Left ventricle myocardium inferior (tissue), 1 donor: ENCODE data around the gene TBCA. TPM values are rescaled to one million over a fixed set of nuclear protein-coding genes. Genes with fewer than 3 reads are reported as not detected.
"Not testable (repeated sequence)": the region's sequence is repeated elsewhere in the genome, so short reads cannot be mapped to it uniquely, and the experiment has no call there.

Experiments used
- DNase-seq: peaks from one replicate; pipeline ENCODE4 v3.0.0-alpha.2; 2020
- H3K27ac ChIP-seq: fragments of 200-600 bp; replicated peaks from 2 replicates; pipeline ENCODE4 v1.8.0; 2021
- H3K27me3 ChIP-seq: fragments of 200-600 bp; 2 replicates; pipeline ENCODE4 v1.8.0; 2021; ENCODE audit warnings: low read depth
- H3K36me3 ChIP-seq: fragments of 200-600 bp; 2 replicates; pipeline ENCODE4 v1.8.0; 2021
- H3K4me1 ChIP-seq: fragments of 200-600 bp; 2 replicates; pipeline ENCODE4 v1.8.0; 2021
- H3K4me3 ChIP-seq: fragments of 200-600 bp; 2 replicates; pipeline ENCODE4 v1.8.0; 2021; ENCODE audit warnings: mild to moderate bottlenecking, moderate library complexity
- H3K9me3 ChIP-seq: fragments of 200-600 bp; replicated peaks from 2 replicates; pipeline ENCODE4 v1.8.0; 2021
- CTCF ChIP-seq: fragments of 200-600 bp; IDR thresholded peaks from 2 replicates; pipeline ENCODE4 v1.8.0; 2021; ENCODE audit warnings: antibody characterized with exemption, mild to moderate bottlenecking, borderline replicate concordance
- intact Hi-C: fragments of 100-400 bp; cut with micrococcal nuclease; formaldehyde crosslinking; loops from one replicate; pipeline ENCODE4 v1.11.0; 2022
- total RNA-seq: library from RNA; stranded (reverse); fragmentation: NEBNext Ultra II Directional; extraction: Animal tissue kit (Norgen Biotek cat#: 25700); gene quantifications from one replicate; pipeline ENCODE4 v1.2.1, GENCODE V29; 2021
- donor health status: DM: no; HTN: yes; CAD: no; lungs with severe emphysema.

Gene TBCA
- total RNA-seq, 1 donor from 2014 or later = 147 TPM

GRCh38 chr5:77758141-77758938 is 17.8 kb downstream of the TBCA start:
- TF ChIP-seq CTCF = no peak
- Histone ChIP-seq H3K4me1 (peaks cover 22% of the 10 kb centered on the region), H3K36me3 (no peaks in the 10 kb centered on the region), H3K27ac (no peak overlapping the region), H3K27me3 (no peaks in the 10 kb centered on the region), H3K9me3 (peaks cover 2% of the 10 kb centered on the region), H3K4me3 (no peak overlapping the region)
- intact Hi-C loops = no loop called here
- no peak for DNase-seq

- no peak for TF ChIP-seq CTCF
- intact Hi-C loops = no loop called here
- H3K9me3 ChIP-seq = no peaks in the 10 kb centered on the region
- no peak for DNase-seq
- no peak overlapping the region for H3K4me3 ChIP-seq
- H3K27me3 ChIP-seq = no peaks in the 10 kb centered on the region
- peaks cover 21% of the 10 kb centered on the region for H3K4me1 ChIP-seq
- no peaks in the 10 kb centered on the region for H3K36me3 ChIP-seq
- no peak overlapping the region for H3K27ac ChIP-seq
Measured at GRCh38 chr5:77751328-77752023, 24.7 kb downstream of the TBCA start.

- H3K4me3 ChIP-seq, H3K27ac ChIP-seq, intact Hi-C loops, H3K27me3 ChIP-seq, H3K36me3 ChIP-seq, DNase-seq, H3K9me3 ChIP-seq: not testable (repeated sequence)
- peaks cover 23% of the 10 kb centered on the region for H3K4me1 ChIP-seq
Measured at GRCh38 chr5:77750928-77751327, 25.2 kb downstream of the TBCA start.

- Histone ChIP-seq H3K27me3 (no peaks in the 10 kb centered on the region), H3K9me3 (no peaks in the 10 kb centered on the region), H3K27ac (no peak overlapping the region), H3K4me1 (peaks cover 40% of the 10 kb centered on the region), H3K36me3 (no peaks in the 10 kb centered on the region), H3K4me3 (no peak overlapping the region)
- intact Hi-C loops = no loop called here
- no peak for DNase-seq
- TF ChIP-seq CTCF = no peak
Measured at GRCh38 chr5:77748160-77748559, 28.0 kb downstream of the TBCA start.

- Histone ChIP-seq H3K4me1 (peaks cover 60% of the 10 kb centered on the region), H3K36me3 (no peaks in the 10 kb centered on the region), H3K9me3 (no peaks in the 10 kb centered on the region), H3K4me3 (no peak overlapping the region), H3K27ac (no peak overlapping the region), H3K27me3 (no peaks in the 10 kb centered on the region)
- intact Hi-C loops = no loop called here
- no peak for TF ChIP-seq CTCF
- no peak for DNase-seq
Measured at GRCh38 chr5:77744116-77744515, 32.0 kb downstream of the TBCA start.

- intact Hi-C loops = no loop called here
- no peak overlapping the region for H3K4me3 ChIP-seq
Measured at GRCh38 chr5:77743181-77743580, 33.0 kb downstream of the TBCA start.

More at GRCh38 chr5:77743181-77743580, 33.0 kb downstream of the TBCA start:
- H3K4me1 ChIP-seq = peaks cover 61% of the 10 kb centered on the region
- no peaks in the 10 kb centered on the region for H3K9me3 ChIP-seq
- H3K27me3 ChIP-seq = no peaks in the 10 kb centered on the region
- H3K27ac ChIP-seq = no peak overlapping the region
- TF ChIP-seq CTCF = no peak
- no peaks in the 10 kb centered on the region for H3K36me3 ChIP-seq
- DNase-seq = no peak
